ENCODE data around the gene ECEL1. TPM values are rescaled to one million over a fixed set of nuclear protein-coding genes. Genes with fewer than 3 reads are reported as not detected.

The ECEL1 gene
- total RNA-seq, 1 donor from 2014 or later = 0.14 TPM

DNA sequence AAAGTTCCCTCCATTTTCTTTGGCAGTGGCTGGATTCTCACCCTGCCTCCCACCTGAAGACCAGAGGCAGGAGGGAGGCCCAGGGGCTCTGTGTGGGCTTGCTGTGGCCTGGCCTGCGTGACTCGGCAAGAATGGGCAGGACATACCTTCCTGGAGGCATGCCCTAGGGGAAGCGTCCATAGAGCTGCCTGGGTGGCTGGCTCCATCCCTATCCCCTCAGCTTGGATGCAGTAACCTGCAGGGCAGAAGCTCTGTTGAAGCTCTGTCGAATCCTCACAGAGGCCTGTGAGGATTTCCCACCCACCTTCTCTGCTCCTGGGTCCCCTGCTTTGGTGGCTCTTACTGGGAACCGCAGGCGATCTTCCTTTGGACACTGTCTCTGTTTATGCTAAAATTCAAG lies 31.2 kb upstream of the ECEL1 start:
- no peaks in the 10 kb centered on the region for H3K4me1 ChIP-seq (ENCODE audit: insufficient read depth, low read length)
- H3K27me3 ChIP-seq (ENCODE audit: insufficient read depth, low read length) = peaks cover 53% of the 10 kb centered on the region
- FAIRE-seq = no peak
- H3K36me3 ChIP-seq (ENCODE audit: insufficient read depth, low read length) = no peaks in the 10 kb centered on the region
- TF ChIP-seq, protein P1, sequence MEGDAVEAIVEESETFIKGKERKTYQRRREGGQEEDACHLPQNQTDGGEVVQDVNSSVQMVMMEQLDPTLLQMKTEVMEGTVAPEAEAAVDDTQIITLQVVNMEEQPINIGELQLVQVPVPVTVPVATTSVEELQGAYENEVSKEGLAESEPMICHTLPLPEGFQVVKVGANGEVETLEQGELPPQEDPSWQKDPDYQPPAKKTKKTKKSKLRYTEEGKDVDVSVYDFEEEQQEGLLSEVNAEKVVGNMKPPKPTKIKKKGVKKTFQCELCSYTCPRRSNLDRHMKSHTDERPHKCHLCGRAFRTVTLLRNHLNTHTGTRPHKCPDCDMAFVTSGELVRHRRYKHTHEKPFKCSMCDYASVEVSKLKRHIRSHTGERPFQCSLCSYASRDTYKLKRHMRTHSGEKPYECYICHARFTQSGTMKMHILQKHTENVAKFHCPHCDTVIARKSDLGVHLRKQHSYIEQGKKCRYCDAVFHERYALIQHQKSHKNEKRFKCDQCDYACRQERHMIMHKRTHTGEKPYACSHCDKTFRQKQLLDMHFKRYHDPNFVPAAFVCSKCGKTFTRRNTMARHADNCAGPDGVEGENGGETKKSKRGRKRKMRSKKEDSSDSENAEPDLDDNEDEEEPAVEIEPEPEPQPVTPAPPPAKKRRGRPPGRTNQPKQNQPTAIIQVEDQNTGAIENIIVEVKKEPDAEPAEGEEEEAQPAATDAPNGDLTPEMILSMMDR (IDR thresholded peaks at IDR 0.05; ENCODE audit: insufficient read depth, low read depth, low read length) = no peak
- no peak for TF ChIP-seq EZH2 (IDR thresholded peaks at IDR 0.05; ENCODE audit: insufficient read depth, low read length)
- Mint-ChIP-seq H3K36me3 (ENCODE audit: low read depth, unreplicated experiment) (no peaks in the 10 kb centered on the region), H3K9me3 (ENCODE audit: unreplicated experiment) (peaks cover 2% of the 10 kb centered on the region), H3K4me1 (ENCODE audit: low read depth, unreplicated experiment) (peaks cover 2% of the 10 kb centered on the region), H3K4me3 (ENCODE audit: unreplicated experiment) (no peak overlapping the region), H3K27ac (ENCODE audit: unreplicated experiment) (no peak overlapping the region), H3K27me3 (ENCODE audit: low read depth, unreplicated experiment) (peaks cover 67% of the 10 kb centered on the region)
- no peaks in the 10 kb centered on the region for H3K9me3 ChIP-seq (ENCODE audit: insufficient read depth, low read depth, low read length)
- no peak for DNase-seq (ENCODE audit: low read depth)
- H3K4me2 ChIP-seq (ENCODE audit: low read length) = no peak overlapping the region
- no peak overlapping the region for H2AFZ ChIP-seq (ENCODE audit: low read depth, low read length)
- no peaks in the 10 kb centered on the region for H3K79me2 ChIP-seq (ENCODE audit: insufficient read depth, low read length)
- no peak overlapping the region for H3K9ac ChIP-seq (ENCODE audit: low read length)
- H3K4me3 ChIP-seq (ENCODE audit: insufficient read depth, low read depth, low read length) = no peak overlapping the region
- no peak overlapping the region for H3K27ac ChIP-seq (ENCODE audit: low read depth, low read length)
- H4K20me1 ChIP-seq (ENCODE audit: insufficient read depth, low read length) = peaks cover 5% of the 10 kb centered on the region

DNA sequence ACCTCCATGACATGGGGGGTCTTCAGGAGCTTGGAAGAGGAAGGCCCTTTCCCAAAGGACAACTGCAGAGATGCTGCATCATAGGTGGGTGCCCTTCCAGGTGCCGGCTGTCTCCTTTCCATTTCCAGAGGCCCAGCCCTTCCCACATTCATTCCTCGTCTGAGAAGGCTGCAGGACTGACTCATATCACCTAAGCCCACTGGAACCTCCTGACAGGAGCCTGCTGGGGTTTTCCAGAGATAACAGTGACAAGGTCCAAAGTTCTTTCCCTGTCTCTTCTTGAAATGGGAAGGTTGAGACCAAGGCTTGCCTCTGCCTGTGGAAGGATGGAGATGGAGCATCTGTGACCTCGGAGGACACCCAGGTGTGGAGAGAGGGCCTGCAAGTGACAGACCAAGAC lies 28.9 kb upstream of the ECEL1 start:
- H3K4me1 Mint-ChIP-seq (ENCODE audit: low read depth, unreplicated experiment) = peaks cover 2% of the 10 kb centered on the region

DNA sequence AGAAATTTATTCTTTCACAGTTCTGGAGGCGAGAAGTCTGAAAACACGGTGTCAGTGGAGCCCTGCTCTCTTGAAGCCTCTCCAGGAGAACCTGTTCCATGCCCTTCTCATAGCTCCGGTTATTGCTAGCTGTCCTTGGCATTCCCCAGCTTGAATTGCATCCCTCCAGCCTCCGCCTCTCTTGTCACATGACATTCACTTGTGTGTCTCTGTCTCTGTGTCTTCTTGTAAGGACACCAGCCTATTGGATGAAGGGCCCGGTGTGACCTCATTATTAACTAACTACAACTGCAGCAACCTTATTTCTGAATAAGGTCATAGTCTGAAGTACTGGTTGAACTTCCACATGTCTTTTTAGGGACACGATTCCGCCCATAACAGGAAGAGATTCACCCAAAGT lies 28.0 kb upstream of the ECEL1 start:
- H3K9me3 ChIP-seq (ENCODE audit: insufficient read depth, low read depth, low read length) = no peaks in the 10 kb centered on the region

More for the DNA sequence above, 28.9 kb upstream of the ECEL1 start:
- Histone ChIP-seq H3K4me2 (ENCODE audit: low read length) (no peak overlapping the region), H3K36me3 (ENCODE audit: insufficient read depth, low read length) (no peaks in the 10 kb centered on the region), H3K27me3 (ENCODE audit: insufficient read depth, low read length) (peaks cover 46% of the 10 kb centered on the region), H3K79me2 (ENCODE audit: insufficient read depth, low read length) (no peaks in the 10 kb centered on the region), H3K27ac (ENCODE audit: low read depth, low read length) (no peak overlapping the region), H3K9me3 (ENCODE audit: insufficient read depth, low read depth, low read length) (no peaks in the 10 kb centered on the region), H3K4me3 (ENCODE audit: insufficient read depth, low read depth, low read length) (no peak overlapping the region), H4K20me1 (ENCODE audit: insufficient read depth, low read length) (no peaks in the 10 kb centered on the region), H3K9ac (ENCODE audit: low read length) (no peak overlapping the region), H2AFZ (ENCODE audit: low read depth, low read length) (no peak overlapping the region), H3K4me1 (ENCODE audit: insufficient read depth, low read length) (no peaks in the 10 kb centered on the region)
- H3K4me3 Mint-ChIP-seq (ENCODE audit: unreplicated experiment) = no peak overlapping the region
- FAIRE-seq (no peak), DNase-seq (ENCODE audit: low read depth) (no peak)
- peaks cover 70% of the 10 kb centered on the region for H3K27me3 Mint-ChIP-seq (ENCODE audit: low read depth, unreplicated experiment)
- H3K27ac Mint-ChIP-seq (ENCODE audit: unreplicated experiment) = no peak overlapping the region
- peaks cover 2% of the 10 kb centered on the region for H3K9me3 Mint-ChIP-seq (ENCODE audit: unreplicated experiment)
- H3K36me3 Mint-ChIP-seq (ENCODE audit: low read depth, unreplicated experiment) = no peaks in the 10 kb centered on the region
- TF ChIP-seq EZH2 (IDR thresholded peaks at IDR 0.05; ENCODE audit: insufficient read depth, low read length) = no peak
- TF ChIP-seq, protein P1 (IDR thresholded peaks at IDR 0.05; ENCODE audit: insufficient read depth, low read depth, low read length) = no peak

More for the DNA sequence above, 28.0 kb upstream of the ECEL1 start:
- Histone ChIP-seq H3K4me2 (ENCODE audit: low read length) (no peak overlapping the region), H3K4me1 (ENCODE audit: insufficient read depth, low read length) (no peaks in the 10 kb centered on the region), H3K27me3 (ENCODE audit: insufficient read depth, low read length) (peaks cover 45% of the 10 kb centered on the region), H3K4me3 (ENCODE audit: insufficient read depth, low read depth, low read length) (no peak overlapping the region), H4K20me1 (ENCODE audit: insufficient read depth, low read length) (no peaks in the 10 kb centered on the region), H2AFZ (ENCODE audit: low read depth, low read length) (no peak overlapping the region), H3K27ac (ENCODE audit: low read depth, low read length) (no peak overlapping the region), H3K9ac (ENCODE audit: low read length) (no peak overlapping the region), H3K36me3 (ENCODE audit: insufficient read depth, low read length) (no peaks in the 10 kb centered on the region), H3K79me2 (ENCODE audit: insufficient read depth, low read length) (no peaks in the 10 kb centered on the region)
- Mint-ChIP-seq H3K27me3 (ENCODE audit: low read depth, unreplicated experiment) (peaks cover 65% of the 10 kb centered on the region), H3K36me3 (ENCODE audit: low read depth, unreplicated experiment) (no peaks in the 10 kb centered on the region), H3K4me3 (ENCODE audit: unreplicated experiment) (no peak overlapping the region), H3K27ac (ENCODE audit: unreplicated experiment) (no peak overlapping the region), H3K4me1 (ENCODE audit: low read depth, unreplicated experiment) (no peaks in the 10 kb centered on the region), H3K9me3 (ENCODE audit: unreplicated experiment) (peaks cover 2% of the 10 kb centered on the region)
- TF ChIP-seq, protein P1 (IDR thresholded peaks at IDR 0.05; ENCODE audit: insufficient read depth, low read depth, low read length) = no peak
- no peak for TF ChIP-seq EZH2 (IDR thresholded peaks at IDR 0.05; ENCODE audit: insufficient read depth, low read length)
- DNase-seq (ENCODE audit: low read depth) = no peak
- no peak for FAIRE-seq
